Stimulated activated CD8-positive, alpha-beta memory T cell treated with anti-CD3 and anti-CD28 coated beads, Interleukin-15, amount 100 ng/mL, for 24 hours (primary cell): ENCODE data around the gene CALR3.
"Not testable (repeated sequence)": the region's sequence is repeated elsewhere in the genome, so short reads cannot be mapped to it uniquely, and the experiment has no call there.

ENCODE experiments used
- DNase-seq: peaks from one replicate; pipeline ENCODE4 v3.0.0-alpha.2; 2020; ENCODE audit warnings: low read depth

CALR3 gene

GRCh38 chr19:16524991-16525734 lies 29.2 kb upstream of the CALR3 start:
- no peak for DNase-seq

GRCh38 chr19:16522559-16523377 lies 26.8 kb upstream of the CALR3 start:
- DNase-seq = no peak

GRCh38 chr19:16521715-16522289 lies 25.8 kb upstream of the CALR3 start:
- no peak for DNase-seq

- no peak for DNase-seq
These were observed 25.1 kb upstream of the CALR3 start for GRCh38 chr19:16520986-16521624.

GRCh38 chr19:16520074-16520973 lies 24.4 kb upstream of the CALR3 start:
- DNase-seq = no peak

- DNase-seq = no peak
These were observed 23.3 kb upstream of the CALR3 start for GRCh38 chr19:16519230-16519687.

GRCh38 chr19:16518483-16519229 lies 22.7 kb upstream of the CALR3 start:
- DNase-seq = no peak

- DNase-seq = no peak
These were observed 22.1 kb upstream of the CALR3 start for GRCh38 chr19:16518061-16518460.

- no peak for DNase-seq
These were observed 21.1 kb upstream of the CALR3 start for GRCh38 chr19:16516923-16517610.

- no peak for DNase-seq
These were observed 20.4 kb upstream of the CALR3 start for GRCh38 chr19:16516381-16516780.

- DNase-seq = no peak
These were observed 18.5 kb upstream of the CALR3 start for GRCh38 chr19:16514383-16515019.

- DNase-seq = not testable (repeated sequence)
These were observed 16.6 kb upstream of the CALR3 start for GRCh38 chr19:16512611-16513010.

- DNase-seq = no peak
These were observed 13.4 kb upstream of the CALR3 start for GRCh38 chr19:16509141-16510061.

GRCh38 chr19:16508546-16508945 lies 12.6 kb upstream of the CALR3 start:
- DNase-seq = no peak

GRCh38 chr19:16506961-16507360 lies 11.0 kb upstream of the CALR3 start:
- no peak for DNase-seq

GRCh38 chr19:16506161-16506560 lies 10.2 kb upstream of the CALR3 start:
- not testable (repeated sequence) for DNase-seq

GRCh38 chr19:16504271-16504670 lies 8.3 kb upstream of the CALR3 start:
- DNase-seq = no peak

- DNase-seq = no peak
These were observed 1.9 kb upstream of the CALR3 start for GRCh38 chr19:16497837-16498236.
